ENCODE measurements around the gene AP4S1. TPM values are rescaled to one million over a fixed set of nuclear protein-coding genes. Genes with fewer than 3 reads are reported as not detected.
A peak's percentile ranks its signal among the peaks of the same experiment; 100 is the strongest.
"Not testable (repeated sequence)": the region's sequence is repeated elsewhere in the genome, so short reads cannot be mapped to it uniquely, and the experiment has no call there.

Gene AP4S1
- total and polyA plus RNA-seq, 4 donors, result 5.4 to 10.7 (median 7.3) TPM

DNA sequence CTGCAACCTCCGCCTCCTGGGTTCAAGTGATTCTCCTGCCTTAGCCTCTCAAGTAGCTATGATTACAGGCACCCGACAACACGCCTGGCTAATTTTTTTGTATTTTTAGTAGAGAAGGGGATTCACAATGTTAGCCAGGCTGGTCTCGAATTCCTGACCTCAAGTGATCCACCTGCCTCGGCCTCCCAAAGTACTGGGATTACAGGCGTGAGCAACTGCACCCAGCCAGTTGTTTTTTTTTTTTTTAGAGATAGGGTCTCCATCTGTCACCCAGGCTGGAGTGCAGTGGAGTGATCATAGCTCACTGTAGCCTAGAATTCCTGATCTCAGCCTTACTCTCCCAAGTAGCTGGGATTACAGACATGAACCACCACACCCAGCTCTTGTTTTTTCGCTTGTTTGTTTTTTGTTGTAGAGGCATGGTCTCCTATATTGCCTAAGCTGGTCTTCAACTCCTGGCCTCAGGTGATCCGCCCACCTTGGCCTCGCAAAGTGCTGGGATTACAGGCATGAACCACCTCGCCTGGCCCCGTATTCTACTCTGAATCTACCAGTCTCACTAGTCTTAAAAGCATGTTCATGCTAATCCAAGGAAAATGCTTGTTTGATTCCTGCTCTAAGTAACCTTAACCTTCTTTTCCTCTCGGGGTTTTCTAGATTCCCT is 32.4 kb downstream of the AP4S1 start:
- WGBS, 2 donors, result 98% methylated on average over 12 of the region's 12 CpGs
- TF ChIP-seq, protein P1, sequence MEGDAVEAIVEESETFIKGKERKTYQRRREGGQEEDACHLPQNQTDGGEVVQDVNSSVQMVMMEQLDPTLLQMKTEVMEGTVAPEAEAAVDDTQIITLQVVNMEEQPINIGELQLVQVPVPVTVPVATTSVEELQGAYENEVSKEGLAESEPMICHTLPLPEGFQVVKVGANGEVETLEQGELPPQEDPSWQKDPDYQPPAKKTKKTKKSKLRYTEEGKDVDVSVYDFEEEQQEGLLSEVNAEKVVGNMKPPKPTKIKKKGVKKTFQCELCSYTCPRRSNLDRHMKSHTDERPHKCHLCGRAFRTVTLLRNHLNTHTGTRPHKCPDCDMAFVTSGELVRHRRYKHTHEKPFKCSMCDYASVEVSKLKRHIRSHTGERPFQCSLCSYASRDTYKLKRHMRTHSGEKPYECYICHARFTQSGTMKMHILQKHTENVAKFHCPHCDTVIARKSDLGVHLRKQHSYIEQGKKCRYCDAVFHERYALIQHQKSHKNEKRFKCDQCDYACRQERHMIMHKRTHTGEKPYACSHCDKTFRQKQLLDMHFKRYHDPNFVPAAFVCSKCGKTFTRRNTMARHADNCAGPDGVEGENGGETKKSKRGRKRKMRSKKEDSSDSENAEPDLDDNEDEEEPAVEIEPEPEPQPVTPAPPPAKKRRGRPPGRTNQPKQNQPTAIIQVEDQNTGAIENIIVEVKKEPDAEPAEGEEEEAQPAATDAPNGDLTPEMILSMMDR (IDR thresholded peaks at IDR 0.05; ENCODE audit: control extremely low read depth, extremely low read depth), result no peak

DNA sequence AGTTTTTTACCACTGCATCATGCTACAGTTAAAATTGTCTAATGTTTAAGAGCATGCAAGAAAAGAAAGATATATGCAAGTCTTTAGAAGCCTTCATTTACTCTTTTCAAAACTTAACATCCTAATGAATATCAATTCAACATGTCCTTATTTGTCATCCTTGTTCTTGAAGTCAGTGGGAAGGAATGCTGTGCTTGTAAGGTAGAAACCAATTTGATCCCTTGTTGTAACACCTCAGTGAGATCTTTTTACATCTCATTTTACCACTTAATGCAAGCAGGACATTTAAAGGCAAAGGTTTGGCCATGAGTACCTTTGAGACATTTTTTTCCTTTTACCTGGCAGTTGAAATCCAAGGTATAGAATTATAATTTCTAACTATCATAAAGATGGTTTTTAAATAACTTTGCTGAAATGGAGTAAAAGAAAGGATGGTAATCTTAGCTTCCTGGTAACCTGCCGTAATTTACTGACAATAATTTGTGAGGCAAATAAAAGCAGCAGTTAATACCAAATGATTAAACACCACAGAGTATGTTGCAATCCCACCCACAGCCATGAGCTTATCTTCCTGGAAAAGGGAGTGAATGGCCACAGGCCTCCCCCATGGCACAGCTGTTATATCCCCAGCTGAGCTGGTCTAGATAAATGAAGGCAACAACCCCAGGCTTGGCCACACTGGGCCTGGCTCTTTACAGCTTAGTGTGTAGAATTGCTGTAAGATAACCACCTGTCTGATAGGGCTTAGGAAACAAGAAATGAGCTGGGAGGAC is 33.9 kb downstream of the AP4S1 start:
- Histone ChIP-seq H3K4me3 (no peak overlapping the region), H3K27ac (ENCODE audit: low read depth in 1 of 2, low read length in 1 of 2) (peak overlapping the region in 1 of 2 donors; percentile 3), H3K9me3 (ENCODE audit: control insufficient read depth in 4 of 4, insufficient read depth in 3 of 4, low read length in 3 of 4) (no peaks in the 10 kb centered on the region), H3K36me3 (ENCODE audit: control insufficient read depth in 4 of 4, insufficient read depth in 4 of 4, low read length in 4 of 4) (no peaks in the 10 kb centered on the region), H3K4me1 (ENCODE audit: control insufficient read depth in 5 of 5, insufficient read depth in 5 of 5, low read length in 5 of 5) (peaks cover 0 to 5% (median 3%) of the 10 kb centered on the region in 5 donors), H3K27me3 (ENCODE audit: control insufficient read depth in 3 of 3, insufficient read depth in 3 of 3, low read length in 2 of 3) (no peaks in the 10 kb centered on the region), H3K9ac (ENCODE audit: insufficient read depth in 1 of 2, low read length in 2 of 2) (no peak overlapping the region)
- 28 to 52% methylated on average over 1 of the region's 1 CpG for WGBS, 2 donors
- TF ChIP-seq, protein P1 (IDR thresholded peaks at IDR 0.05; ENCODE audit: control extremely low read depth, extremely low read depth), result no peak
- DNase-seq (peak in 2 of 3 donors; percentile 39 to 44), ATAC-seq (ENCODE audit: insufficient read depth, low FRiP score) (peak; percentile 75)

More for the DNA sequence above, 32.4 kb downstream of the AP4S1 start:
- no peak overlapping the region for H3K9ac ChIP-seq (ENCODE audit: insufficient read depth in 1 of 2, low read length in 2 of 2)
- no peaks in the 10 kb centered on the region for H3K9me3 ChIP-seq (ENCODE audit: control insufficient read depth in 4 of 4, insufficient read depth in 3 of 4, low read length in 3 of 4)
- DNase-seq (no peak), ATAC-seq (ENCODE audit: insufficient read depth, low FRiP score) (no peak)
- no peak overlapping the region for H3K4me3 ChIP-seq
- H3K36me3 ChIP-seq (ENCODE audit: control insufficient read depth in 4 of 4, insufficient read depth in 4 of 4, low read length in 4 of 4), result no peaks in the 10 kb centered on the region
- no peaks in the 10 kb centered on the region for H3K27me3 ChIP-seq (ENCODE audit: control insufficient read depth in 3 of 3, insufficient read depth in 3 of 3, low read length in 2 of 3)
- peaks cover 0 to 6% (median 3%) of the 10 kb centered on the region in 5 donors for H3K4me1 ChIP-seq (ENCODE audit: control insufficient read depth in 5 of 5, insufficient read depth in 5 of 5, low read length in 5 of 5)
- H3K27ac ChIP-seq (ENCODE audit: low read depth in 1 of 2, low read length in 1 of 2), result no peak overlapping the region

DNA sequence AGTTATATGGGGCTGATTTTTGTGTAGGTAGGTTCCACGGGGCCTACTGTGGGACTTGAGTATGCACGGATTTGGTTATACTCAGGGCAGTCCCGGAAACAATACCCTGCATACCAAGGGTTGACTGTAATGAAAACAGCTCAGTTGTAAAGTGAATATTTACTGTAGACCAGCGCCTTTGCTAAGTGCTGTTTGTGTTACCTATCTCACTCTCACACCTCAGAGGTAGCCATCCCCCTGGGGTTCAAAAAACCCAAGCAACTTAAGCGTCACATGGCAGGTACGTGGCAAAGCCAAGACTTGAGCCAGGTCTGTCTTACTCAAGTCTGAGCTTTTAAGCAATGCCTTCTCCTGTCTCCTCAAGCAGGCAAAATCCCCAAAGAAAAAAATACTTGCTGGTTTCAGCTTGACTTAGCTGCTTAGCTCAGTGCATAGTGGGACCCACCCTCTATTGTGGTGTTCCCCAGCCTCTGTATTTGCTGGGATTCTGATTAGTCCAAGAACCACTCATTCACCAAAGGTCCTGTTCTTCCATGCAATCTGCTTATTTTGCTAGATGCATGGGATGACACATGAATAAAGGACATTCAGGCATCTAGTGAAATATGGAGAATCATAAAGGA is 34.9 kb downstream of the AP4S1 start:
- TF ChIP-seq, protein P1 (IDR thresholded peaks at IDR 0.05; ENCODE audit: control extremely low read depth, extremely low read depth), result no peak
- DNase-seq, result no peak
- Histone ChIP-seq H3K9ac (ENCODE audit: insufficient read depth in 1 of 2, low read length in 2 of 2) (no peak overlapping the region), H3K27me3 (ENCODE audit: control insufficient read depth in 3 of 3, insufficient read depth in 3 of 3, low read length in 2 of 3) (no peaks in the 10 kb centered on the region), H3K4me1 (ENCODE audit: control insufficient read depth in 5 of 5, insufficient read depth in 5 of 5, low read length in 5 of 5) (peaks cover 0 to 5% (median 3%) of the 10 kb centered on the region in 5 donors), H3K9me3 (ENCODE audit: control insufficient read depth in 4 of 4, insufficient read depth in 3 of 4, low read length in 3 of 4) (no peaks in the 10 kb centered on the region), H3K4me3 (no peak overlapping the region), H3K27ac (ENCODE audit: low read depth in 1 of 2, low read length in 1 of 2) (peak overlapping the region in 1 of 2 donors; percentile 10), H3K36me3 (ENCODE audit: control insufficient read depth in 4 of 4, insufficient read depth in 4 of 4, low read length in 4 of 4) (no peaks in the 10 kb centered on the region)
- WGBS, 2 donors, result 79 to 84% methylated on average over 6 of the region's 6 CpGs
- ATAC-seq (ENCODE audit: insufficient read depth, low FRiP score), result no peak

DNA sequence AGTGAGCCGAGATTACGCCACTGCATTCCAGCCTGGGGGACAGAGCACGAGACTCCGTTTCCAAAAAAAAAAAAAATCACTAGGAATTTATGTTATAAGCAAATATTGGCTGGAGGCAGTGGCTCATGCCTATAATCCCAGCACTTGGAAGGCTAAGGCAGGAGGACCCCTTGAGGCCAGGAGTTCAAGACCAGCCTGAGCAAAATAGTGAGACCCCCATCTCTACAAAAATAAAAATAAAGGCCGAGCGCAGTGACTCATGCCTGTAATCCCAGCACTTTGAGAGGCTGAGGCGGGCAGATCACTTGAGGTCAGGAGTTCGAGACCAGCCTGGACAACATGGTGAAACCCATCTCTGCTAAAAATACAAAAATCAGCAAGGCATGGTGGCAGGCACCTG is 37.5 kb downstream of the AP4S1 start:
- not testable (repeated sequence) for H3K4me3 ChIP-seq; ATAC-seq (ENCODE audit: insufficient read depth, low FRiP score); H3K27me3 ChIP-seq (ENCODE audit: control insufficient read depth in 3 of 3, insufficient read depth in 3 of 3, low read length in 2 of 3); H3K9ac ChIP-seq (ENCODE audit: insufficient read depth in 1 of 2, low read length in 2 of 2); DNase-seq; H3K27ac ChIP-seq (ENCODE audit: low read depth in 1 of 2, low read length in 1 of 2); H3K4me1 ChIP-seq (ENCODE audit: control insufficient read depth in 5 of 5, insufficient read depth in 5 of 5, low read length in 5 of 5); H3K36me3 ChIP-seq (ENCODE audit: control insufficient read depth in 4 of 4, insufficient read depth in 4 of 4, low read length in 4 of 4); H3K9me3 ChIP-seq (ENCODE audit: control insufficient read depth in 4 of 4, insufficient read depth in 3 of 4, low read length in 3 of 4)
- 90 to 95% methylated on average over 8 of the region's 8 CpGs for WGBS, 2 donors

Data from lung (tissue), 12 donors.